MV-4-11 (cell line): Measurements from ENCODE around the gene THRA.
A peak's percentile ranks its signal among the peaks of the same experiment; 100 is the strongest.

ENCODE experiments used
- DNase-seq: peaks from one replicate; lab custom pipeline; 2025; lab: John Stamatoyannopoulos, UW

Gene THRA

GRCh38 chr17:40062329-40063186 lies at the start of gene THRA:
Gene THRA (plus strand): TSS chr17:40062965. CDS start chr17:40074489, 11,524 bp downstream.
- DNase-seq: peak; percentile 33

GRCh38 chr17:40014375-40014980 lies 48.3 kb upstream of the THRA start:
- DNase-seq: no peak

GRCh38 chr17:40015005-40015997 lies 47.5 kb upstream of the THRA start, which contains the start of gene CSF3:
Gene CSF3 (plus strand): TSS chr17:40015440. CDS start chr17:40015475, 35 bp downstream.
- no peak for DNase-seq

- DNase-seq: no peak
Observed at GRCh38 chr17:40015998-40016985, 46.5 kb upstream of the THRA start.

- DNase-seq: no peak
Observed at GRCh38 chr17:40017422-40018080, 45.2 kb upstream of the THRA start.

GRCh38 chr17:40018211-40019121 lies 44.3 kb upstream of the THRA start:
- DNase-seq: no peak

GRCh38 chr17:40019140-40019991 lies 43.4 kb upstream of the THRA start:
- DNase-seq: no peak

GRCh38 chr17:40020146-40020545 lies 42.6 kb upstream of the THRA start:
- DNase-seq: no peak

GRCh38 chr17:40021451-40021971 lies 41.3 kb upstream of the THRA start:
- DNase-seq: no peak

GRCh38 chr17:40022497-40022896 lies 40.3 kb upstream of the THRA start:
- no peak for DNase-seq

GRCh38 chr17:40022961-40023541 lies 39.7 kb upstream of the THRA start:
- DNase-seq: no peak

- no peak for DNase-seq
Observed at GRCh38 chr17:40023590-40024292, 39.0 kb upstream of the THRA start.

- DNase-seq: no peak
Observed at GRCh38 chr17:40024901-40025300, 37.9 kb upstream of the THRA start.

- no peak for DNase-seq
Observed at GRCh38 chr17:40025559-40025958, 37.2 kb upstream of the THRA start.

- no peak for DNase-seq
Observed at GRCh38 chr17:40025991-40026815, 36.6 kb upstream of the THRA start.
